ENCODE measurements around the gene ODC1. TPM values are rescaled to one million over a fixed set of nuclear protein-coding genes. Genes with fewer than 3 reads are reported as not detected.

The ODC1 gene
- total and polyA plus RNA-seq, 2 donors, result 49.6 to 127 TPM

- peaks cover 0 to 7% of the 10 kb centered on the region in 2 donors for H3K9me3 ChIP-seq (ENCODE audit: control insufficient read depth in 2 of 2, insufficient read depth in 1 of 2, low read length in 1 of 2)
- no peak for DNase-seq (ENCODE audit: low read depth in 6 of 9, low spot score in 9 of 9)
- H3K27ac ChIP-seq (ENCODE audit: low read depth in 1 of 2, low read length in 1 of 2), result no peak overlapping the region
- peaks cover 36 to 42% of the 10 kb centered on the region in 2 donors for H3K4me1 ChIP-seq (ENCODE audit: control insufficient read depth in 2 of 2, insufficient read depth in 2 of 2, low read length in 2 of 2)
- WGBS, result 97% methylated on average over 20 of the region's 20 CpGs
- H3K36me3 ChIP-seq (ENCODE audit: control insufficient read depth in 2 of 2, insufficient read depth in 2 of 2, low read length in 1 of 2), result peaks cover 0 to 2% of the 10 kb centered on the region in 2 donors
- H3K27me3 ChIP-seq (ENCODE audit: control insufficient read depth in 2 of 2, insufficient read depth in 1 of 2, low read length in 1 of 2), result no peaks in the 10 kb centered on the region
- no peak overlapping the region for H3K4me3 ChIP-seq (ENCODE audit: low read length in 2 of 2)
Measured at GRCh38 chr2:10404324-10405143, 43.6 kb downstream of the ODC1 start.

- Histone ChIP-seq H3K36me3 (ENCODE audit: control insufficient read depth in 2 of 2, insufficient read depth in 2 of 2, low read length in 1 of 2) (peaks cover 0 to 2% of the 10 kb centered on the region in 2 donors), H3K27me3 (ENCODE audit: control insufficient read depth in 2 of 2, insufficient read depth in 1 of 2, low read length in 1 of 2) (no peaks in the 10 kb centered on the region), H3K4me1 (ENCODE audit: control insufficient read depth in 2 of 2, insufficient read depth in 2 of 2, low read length in 2 of 2) (peaks cover 21 to 24% of the 10 kb centered on the region in 2 donors), H3K27ac (ENCODE audit: low read depth in 1 of 2, low read length in 1 of 2) (no peak overlapping the region), H3K4me3 (ENCODE audit: low read length in 2 of 2) (no peak overlapping the region), H3K9me3 (ENCODE audit: control insufficient read depth in 2 of 2, insufficient read depth in 1 of 2, low read length in 1 of 2) (peaks cover 0 to 3% of the 10 kb centered on the region in 2 donors)
- DNase-seq (ENCODE audit: low read depth in 6 of 9, low spot score in 9 of 9), result no peak
- 91% methylated on average over 8 of the region's 8 CpGs for WGBS
Measured at GRCh38 chr2:10402653-10403215, 45.4 kb downstream of the ODC1 start.

- DNase-seq (ENCODE audit: low read depth in 6 of 9, low spot score in 9 of 9), result no peak
- Histone ChIP-seq H3K27ac (ENCODE audit: low read depth in 1 of 2, low read length in 1 of 2) (no peak overlapping the region), H3K4me1 (ENCODE audit: control insufficient read depth in 2 of 2, insufficient read depth in 2 of 2, low read length in 2 of 2) (peaks cover 16 to 18% of the 10 kb centered on the region in 2 donors), H3K4me3 (ENCODE audit: low read length in 2 of 2) (no peak overlapping the region), H3K9me3 (ENCODE audit: control insufficient read depth in 2 of 2, insufficient read depth in 1 of 2, low read length in 1 of 2) (no peaks in the 10 kb centered on the region), H3K27me3 (ENCODE audit: control insufficient read depth in 2 of 2, insufficient read depth in 1 of 2, low read length in 1 of 2) (no peaks in the 10 kb centered on the region), H3K36me3 (ENCODE audit: control insufficient read depth in 2 of 2, insufficient read depth in 2 of 2, low read length in 1 of 2) (peaks cover 0 to 2% of the 10 kb centered on the region in 2 donors)
- WGBS, result 94% methylated on average over 14 of the region's 14 CpGs
Measured at GRCh38 chr2:10402062-10402585, 46.0 kb downstream of the ODC1 start.

- no peak for DNase-seq (ENCODE audit: low read depth in 6 of 9, low spot score in 9 of 9)
- Histone ChIP-seq H3K27ac (ENCODE audit: low read depth in 1 of 2, low read length in 1 of 2) (no peak overlapping the region), H3K36me3 (ENCODE audit: control insufficient read depth in 2 of 2, insufficient read depth in 2 of 2, low read length in 1 of 2) (peaks cover 0 to 2% of the 10 kb centered on the region in 2 donors), H3K9me3 (ENCODE audit: control insufficient read depth in 2 of 2, insufficient read depth in 1 of 2, low read length in 1 of 2) (no peaks in the 10 kb centered on the region), H3K4me3 (ENCODE audit: low read length in 2 of 2) (no peak overlapping the region), H3K27me3 (ENCODE audit: control insufficient read depth in 2 of 2, insufficient read depth in 1 of 2, low read length in 1 of 2) (no peaks in the 10 kb centered on the region), H3K4me1 (ENCODE audit: control insufficient read depth in 2 of 2, insufficient read depth in 2 of 2, low read length in 2 of 2) (peaks cover 8 to 9% of the 10 kb centered on the region in 2 donors)
- WGBS, result 90% methylated on average over 21 of the region's 21 CpGs
Measured at GRCh38 chr2:10400978-10401951, 46.9 kb downstream of the ODC1 start.

GRCh38 chr2:10400568-10400977 lies 47.6 kb downstream of the ODC1 start:
- 66% methylated on average over 11 of the region's 11 CpGs for WGBS
- H3K36me3 ChIP-seq (ENCODE audit: control insufficient read depth in 2 of 2, insufficient read depth in 2 of 2, low read length in 1 of 2), result peaks cover 0 to 2% of the 10 kb centered on the region in 2 donors
- DNase-seq (ENCODE audit: low read depth in 6 of 9, low spot score in 9 of 9), result no peak
- no peaks in the 10 kb centered on the region for H3K9me3 ChIP-seq (ENCODE audit: control insufficient read depth in 2 of 2, insufficient read depth in 1 of 2, low read length in 1 of 2)
- H3K4me3 ChIP-seq (ENCODE audit: low read length in 2 of 2), result no peak overlapping the region
- H3K27ac ChIP-seq (ENCODE audit: low read depth in 1 of 2, low read length in 1 of 2), result no peak overlapping the region
- no peaks in the 10 kb centered on the region for H3K27me3 ChIP-seq (ENCODE audit: control insufficient read depth in 2 of 2, insufficient read depth in 1 of 2, low read length in 1 of 2)
- peaks cover 7 to 8% of the 10 kb centered on the region in 2 donors for H3K4me1 ChIP-seq (ENCODE audit: control insufficient read depth in 2 of 2, insufficient read depth in 2 of 2, low read length in 2 of 2)

DNA sequence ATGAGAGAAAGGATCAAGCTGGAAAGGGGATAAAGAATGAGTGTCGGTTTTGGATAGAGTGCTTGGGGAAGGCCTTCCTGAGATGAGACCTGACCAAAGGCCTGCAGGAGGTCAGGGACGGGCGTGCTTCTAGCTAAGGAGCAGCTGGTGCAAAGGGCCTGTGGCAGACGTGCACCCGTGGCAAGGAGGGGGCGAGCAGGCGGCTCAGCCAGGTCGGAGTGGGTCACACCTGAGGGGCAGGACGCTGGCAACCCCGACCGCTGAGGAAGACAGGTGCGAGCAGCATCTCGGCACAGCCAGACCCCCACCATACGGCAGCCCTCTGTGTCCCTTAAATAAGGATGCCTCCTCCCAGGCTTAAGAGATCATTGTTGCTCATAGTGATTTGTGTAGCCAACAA lies 48.1 kb downstream of the ODC1 start:
- peaks cover 3 to 7% of the 10 kb centered on the region in 2 donors for H3K4me1 ChIP-seq (ENCODE audit: control insufficient read depth in 2 of 2, insufficient read depth in 2 of 2, low read length in 2 of 2)
- H3K36me3 ChIP-seq (ENCODE audit: control insufficient read depth in 2 of 2, insufficient read depth in 2 of 2, low read length in 1 of 2), result peaks cover 0 to 2% of the 10 kb centered on the region in 2 donors
- no peak for DNase-seq (ENCODE audit: low read depth in 6 of 9, low spot score in 9 of 9)
- H3K4me3 ChIP-seq (ENCODE audit: low read length in 2 of 2), result no peak overlapping the region
- no peaks in the 10 kb centered on the region for H3K27me3 ChIP-seq (ENCODE audit: control insufficient read depth in 2 of 2, insufficient read depth in 1 of 2, low read length in 1 of 2)
- WGBS, result 90% methylated on average over 14 of the region's 14 CpGs
- H3K27ac ChIP-seq (ENCODE audit: low read depth in 1 of 2, low read length in 1 of 2), result no peak overlapping the region
- no peaks in the 10 kb centered on the region for H3K9me3 ChIP-seq (ENCODE audit: control insufficient read depth in 2 of 2, insufficient read depth in 1 of 2, low read length in 1 of 2)

DNA sequence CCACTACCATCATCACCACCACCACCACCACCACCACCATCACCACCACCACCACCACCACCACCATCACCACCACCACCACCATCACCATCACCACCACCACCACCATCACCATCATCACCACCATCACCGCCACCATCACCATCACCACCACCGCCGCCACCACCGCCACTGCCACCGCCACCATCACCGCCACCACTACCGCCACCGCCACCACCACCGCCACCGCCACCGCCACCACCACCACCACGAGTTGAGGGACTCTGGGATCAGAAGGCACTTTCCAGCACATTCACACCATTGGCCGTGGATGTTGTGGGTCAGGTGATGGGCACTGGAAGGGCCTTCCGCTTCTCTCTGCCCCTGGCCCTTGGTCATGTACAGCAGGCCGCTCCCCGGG lies 48.8 kb downstream of the ODC1 start:
- Histone ChIP-seq H3K9me3 (ENCODE audit: control insufficient read depth in 2 of 2, insufficient read depth in 1 of 2, low read length in 1 of 2) (no peaks in the 10 kb centered on the region), H3K36me3 (ENCODE audit: control insufficient read depth in 2 of 2, insufficient read depth in 2 of 2, low read length in 1 of 2) (peaks cover 0 to 2% of the 10 kb centered on the region in 2 donors), H3K4me1 (ENCODE audit: control insufficient read depth in 2 of 2, insufficient read depth in 2 of 2, low read length in 2 of 2) (peaks cover 2 to 7% of the 10 kb centered on the region in 2 donors), H3K27ac (ENCODE audit: low read depth in 1 of 2, low read length in 1 of 2) (no peak overlapping the region), H3K4me3 (ENCODE audit: low read length in 2 of 2) (no peak overlapping the region), H3K27me3 (ENCODE audit: control insufficient read depth in 2 of 2, insufficient read depth in 1 of 2, low read length in 1 of 2) (no peaks in the 10 kb centered on the region)
- DNase-seq (ENCODE audit: low read depth in 6 of 9, low spot score in 9 of 9), result no peak
- WGBS, result 82% methylated on average over 13 of the region's 16 CpGs

GRCh38 chr2:10398496-10398895 lies 49.6 kb downstream of the ODC1 start:
- H3K27ac ChIP-seq (ENCODE audit: low read depth in 1 of 2, low read length in 1 of 2), result no peak overlapping the region
- no peaks in the 10 kb centered on the region for H3K9me3 ChIP-seq (ENCODE audit: control insufficient read depth in 2 of 2, insufficient read depth in 1 of 2, low read length in 1 of 2)
- WGBS, result 34% methylated on average over 14 of the region's 14 CpGs
- no peak overlapping the region for H3K4me3 ChIP-seq (ENCODE audit: low read length in 2 of 2)
- no peak for DNase-seq (ENCODE audit: low read depth in 6 of 9, low spot score in 9 of 9)
- H3K27me3 ChIP-seq (ENCODE audit: control insufficient read depth in 2 of 2, insufficient read depth in 1 of 2, low read length in 1 of 2), result no peaks in the 10 kb centered on the region
- peaks cover 0 to 2% of the 10 kb centered on the region in 2 donors for H3K36me3 ChIP-seq (ENCODE audit: control insufficient read depth in 2 of 2, insufficient read depth in 2 of 2, low read length in 1 of 2)
- H3K4me1 ChIP-seq (ENCODE audit: control insufficient read depth in 2 of 2, insufficient read depth in 2 of 2, low read length in 2 of 2), result peaks cover 3 to 7% of the 10 kb centered on the region in 2 donors
